ENCODE data around the gene TXNDC5.

- peak; percentile 62; the same call in 1 of the 2 replicates for TF ChIP-seq ZNF644 (CRISPR knock-in tag; IDR thresholded peaks at IDR 0.05; ENCODE audit: low read depth)
- no peak for TF ChIP-seq POLR2AphosphoS5 (IDR thresholded peaks at IDR 0.05; ENCODE audit: low read depth, low read length)
- TF ChIP-seq CTCF (CRISPR knock-in tag; IDR thresholded peaks at IDR 0.05): no peak
- TF ChIP-seq CERS6 (CRISPR knock-in tag; IDR thresholded peaks at IDR 0.05): no peak
- no peak for TF ChIP-seq ELF4 (CRISPR knock-in tag; IDR thresholded peaks at IDR 0.05; ENCODE audit: borderline replicate concordance)
- no peak for TF ChIP-seq SNRNP70 (IDR thresholded peaks at IDR 0.05; ENCODE audit: low read depth, low read length)
- TF ChIP-seq ZNF282 (IDR thresholded peaks at IDR 0.05; ENCODE audit: partially characterized antibody): no peak
- no peak for TF ChIP-seq HIVEP1 (CRISPR knock-in tag; IDR thresholded peaks at IDR 0.05)
- TF ChIP-seq ATF2 (CRISPR knock-in tag; IDR thresholded peaks at IDR 0.05): no peak
- no peak for TF ChIP-seq ZNF10 (CRISPR knock-in tag; IDR thresholded peaks at IDR 0.05; ENCODE audit: borderline replicate concordance, low read depth)
- TF ChIP-seq ZNF619 (CRISPR knock-in tag; IDR thresholded peaks at IDR 0.05): no peak
- TF ChIP-seq ZHX2 (IDR thresholded peaks at IDR 0.05; ENCODE audit: low read depth): no peak
- TF ChIP-seq ZHX2 (CRISPR knock-in tag; IDR thresholded peaks at IDR 0.05; ENCODE audit: borderline replicate concordance): no peak
Observed at GRCh38 chr6:7912024-7912423, 1.4 kb upstream of the TXNDC5 start.

Data from HepG2 (cell line).